GM19023 (cell line): Measurements from ENCODE around the gene VPS13A.

Experiments used
- ATAC-seq: cut with Tn5 transposase; IDR thresholded peaks from one replicate; pipeline ENCODE4 v1.9.1; 2021; ENCODE audit warnings: mild to moderate bottlenecking, moderate library complexity; ENCODE audit not compliant: unreplicated experiment

VPS13A gene

GRCh38 chr9:77454663-77455062, 277.3 kb downstream of the VPS13A start:
- no peak for ATAC-seq

- no peak for ATAC-seq
Measured at GRCh38 chr9:77455312-77455927, 278.1 kb downstream of the VPS13A start.

- ATAC-seq = peak; percentile 73
Measured at GRCh38 chr9:77456829-77457437, 279.6 kb downstream of the VPS13A start.

- ATAC-seq = peak; percentile 84
Measured at GRCh38 chr9:77457916-77458592, 280.7 kb downstream of the VPS13A start.

- no peak for ATAC-seq
Measured at GRCh38 chr9:77460938-77461337, 283.6 kb downstream of the VPS13A start.

- no peak for ATAC-seq
Measured at GRCh38 chr9:77462066-77462465, 284.7 kb downstream of the VPS13A start.

- no peak for ATAC-seq
Measured at GRCh38 chr9:77463151-77463550, 285.8 kb downstream of the VPS13A start.

- no peak for ATAC-seq
Measured at GRCh38 chr9:77464661-77465060, 287.3 kb downstream of the VPS13A start.

- no peak for ATAC-seq
Measured at GRCh38 chr9:77469515-77470231, 292.3 kb downstream of the VPS13A start.
